OCI-LY3 (cell line): Measurements from ENCODE around the gene CRIM1.

Experiments
- H2AFZ ChIP-seq: fragments of 200-600, 300-600 bp; shearing (Covaris generic); 2 replicates; pipeline ENCODE4 v1.6.0; 2014; ENCODE audit warnings: antibody characterized with exemption, low read depth, low read length
- H3K27ac ChIP-seq: fragments of 200-600, 300-600 bp; sonication (generic); 2 replicates; pipeline ENCODE4 v1.5.1; 2014; ENCODE audit warnings: mild to moderate bottlenecking, low read length, moderate library complexity, mixed read lengths
- H3K27me3 ChIP-seq: fragments of 200-600, 300-600 bp; sonication (generic); 2 replicates; pipeline ENCODE4 v1.6.1; 2014; ENCODE audit warnings: low read depth, low read length, mixed read lengths
- H3K36me3 ChIP-seq: fragments of 200-600, 300-600 bp; sonication (generic); replicated peaks from 2 replicates; pipeline ENCODE3; 2014; ENCODE audit warnings: low read depth, low read length, mixed read lengths
- H3K4me1 ChIP-seq: fragments of 300-600, 200-600 bp; sonication (generic); 2 replicates; pipeline ENCODE4 v1.6.1; 2014; ENCODE audit warnings: low read length, mixed read lengths
- H3K4me2 ChIP-seq: fragments of 200-600, 300-600 bp; sonication (generic); 2 replicates; pipeline ENCODE4 v1.6.1; 2014; ENCODE audit warnings: low read length, mixed read lengths
- H3K4me3 ChIP-seq: fragments of 300-600, 200-600 bp; sonication (generic); 2 replicates; pipeline ENCODE4 v1.5.1; 2014; ENCODE audit warnings: antibody characterized with exemption, mild to moderate bottlenecking, low read length, moderate library complexity
- H3K79me2 ChIP-seq: fragments of 300-600, 200-600 bp; shearing (Covaris generic); 2 replicates; pipeline ENCODE4 v1.6.1; 2014; ENCODE audit warnings: mild to moderate bottlenecking, low read length, mixed read lengths
- H3K9ac ChIP-seq: fragments of 300-600, 200-600 bp; shearing (Covaris generic); 2 replicates; pipeline ENCODE4 v1.6.0; 2014; ENCODE audit warnings: mild to moderate bottlenecking, low read length, moderate library complexity
- H3K9me3 ChIP-seq: fragments of 200-600, 300-600 bp; shearing (Covaris generic); 2 replicates; pipeline ENCODE4 v1.6.1; 2014; ENCODE audit warnings: low read length, mixed read lengths; ENCODE audit not compliant: insufficient read depth
- H4K20me1 ChIP-seq: fragments of 200-600, 300-600 bp; sonication (generic); 2 replicates; pipeline ENCODE4 v1.6.1; 2016; ENCODE audit warnings: low read length, mixed read lengths; ENCODE audit not compliant: insufficient read depth
- EZH2phosphoT487 ChIP-seq: fragments of 200-600 bp; shearing (Covaris generic); IDR thresholded peaks from 2 replicates; pipeline ENCODE4 v1.6.1; 2018; ENCODE audit warnings: antibody characterized with exemption, mixed run types, low read depth
- TF ChIP-seq, protein P1 (sequence below): fragments of 200-600, 300-600 bp; sonication (generic); IDR thresholded peaks from 2 replicates; pipeline ENCODE4 v1.5.1; 2014; ENCODE audit warnings: antibody characterized with exemption, low read length, low read depth

Gene CRIM1

DNA sequence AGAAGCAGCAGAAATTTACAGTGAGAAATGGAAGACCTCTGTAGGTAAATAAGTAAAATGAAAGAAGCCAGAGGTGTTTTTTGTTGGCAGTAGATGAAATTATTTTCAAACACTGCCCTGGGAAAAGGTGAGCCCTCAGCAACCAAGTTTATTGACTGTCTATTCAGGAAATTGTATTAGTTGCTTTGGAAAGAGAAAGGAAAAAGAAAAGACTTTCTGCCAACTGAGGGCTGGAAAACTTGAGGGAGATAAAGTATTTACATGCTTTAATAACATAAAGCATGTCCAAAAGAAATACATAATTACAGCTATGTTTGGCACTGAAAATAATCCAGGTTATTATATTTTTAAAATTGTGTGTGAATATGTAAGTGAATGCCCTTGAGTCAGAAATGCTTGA lies 14.7 kb downstream of the CRIM1 start:
- H3K4me2 ChIP-seq: no peak overlapping the region
- H3K79me2 ChIP-seq: no peaks in the 10 kb centered on the region
- TF ChIP-seq EZH2phosphoT487: no peak
- TF ChIP-seq, protein P1, sequence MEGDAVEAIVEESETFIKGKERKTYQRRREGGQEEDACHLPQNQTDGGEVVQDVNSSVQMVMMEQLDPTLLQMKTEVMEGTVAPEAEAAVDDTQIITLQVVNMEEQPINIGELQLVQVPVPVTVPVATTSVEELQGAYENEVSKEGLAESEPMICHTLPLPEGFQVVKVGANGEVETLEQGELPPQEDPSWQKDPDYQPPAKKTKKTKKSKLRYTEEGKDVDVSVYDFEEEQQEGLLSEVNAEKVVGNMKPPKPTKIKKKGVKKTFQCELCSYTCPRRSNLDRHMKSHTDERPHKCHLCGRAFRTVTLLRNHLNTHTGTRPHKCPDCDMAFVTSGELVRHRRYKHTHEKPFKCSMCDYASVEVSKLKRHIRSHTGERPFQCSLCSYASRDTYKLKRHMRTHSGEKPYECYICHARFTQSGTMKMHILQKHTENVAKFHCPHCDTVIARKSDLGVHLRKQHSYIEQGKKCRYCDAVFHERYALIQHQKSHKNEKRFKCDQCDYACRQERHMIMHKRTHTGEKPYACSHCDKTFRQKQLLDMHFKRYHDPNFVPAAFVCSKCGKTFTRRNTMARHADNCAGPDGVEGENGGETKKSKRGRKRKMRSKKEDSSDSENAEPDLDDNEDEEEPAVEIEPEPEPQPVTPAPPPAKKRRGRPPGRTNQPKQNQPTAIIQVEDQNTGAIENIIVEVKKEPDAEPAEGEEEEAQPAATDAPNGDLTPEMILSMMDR: no peak
- no peak overlapping the region for H3K9ac ChIP-seq
- H3K27ac ChIP-seq: no peak overlapping the region
- no peaks in the 10 kb centered on the region for H3K36me3 ChIP-seq
- no peaks in the 10 kb centered on the region for H4K20me1 ChIP-seq
- no peak overlapping the region for H2AFZ ChIP-seq
- H3K4me3 ChIP-seq: no peak overlapping the region
- H3K4me1 ChIP-seq: no peaks in the 10 kb centered on the region
- no peaks in the 10 kb centered on the region for H3K9me3 ChIP-seq
- peaks cover 6% of the 10 kb centered on the region; the same call in 1 of the 2 replicates for H3K27me3 ChIP-seq

DNA sequence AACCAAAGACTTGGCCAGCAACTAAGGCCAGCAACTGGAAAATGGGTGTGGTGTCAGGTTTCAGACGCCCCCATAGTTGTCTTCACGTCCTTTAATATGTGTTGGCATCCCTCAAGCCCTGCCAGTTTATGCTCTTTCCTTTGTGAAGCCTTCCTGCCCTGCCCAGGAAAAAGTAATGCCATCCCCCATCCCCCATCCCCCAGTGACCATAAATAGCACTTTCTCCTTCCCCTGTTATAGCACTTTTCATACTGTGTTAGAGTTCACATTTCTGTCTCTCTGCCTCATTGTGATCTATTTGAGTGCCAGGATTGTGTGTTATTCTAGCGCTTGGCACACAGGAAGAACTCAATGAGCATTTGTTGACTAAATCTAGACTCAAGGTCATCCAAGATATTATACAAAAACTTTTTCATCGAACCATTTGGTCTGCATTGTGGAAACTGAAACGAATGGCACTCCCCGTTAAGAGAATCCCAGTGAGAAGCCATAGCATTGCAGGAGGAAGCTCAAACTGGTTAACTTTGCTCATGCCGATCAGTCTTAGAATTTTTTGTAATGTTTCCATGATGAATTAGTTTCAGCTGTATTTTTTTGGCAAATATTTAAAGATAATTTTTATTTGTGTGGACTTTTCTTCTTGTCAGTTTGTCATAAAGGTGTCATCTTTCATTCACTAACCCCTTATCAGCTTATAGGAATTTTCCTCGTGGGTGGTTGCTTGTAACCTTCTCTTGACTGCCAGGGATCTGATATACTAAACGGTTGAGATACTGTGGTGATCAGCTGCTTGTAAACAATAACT lies 15.7 kb downstream of the CRIM1 start:
- no peaks in the 10 kb centered on the region for H3K4me1 ChIP-seq
- no peaks in the 10 kb centered on the region for H3K79me2 ChIP-seq
- no peak overlapping the region for H3K9ac ChIP-seq
- H3K4me2 ChIP-seq: no peak overlapping the region
- no peak overlapping the region for H3K27ac ChIP-seq
- H4K20me1 ChIP-seq: no peaks in the 10 kb centered on the region
- H3K36me3 ChIP-seq: no peaks in the 10 kb centered on the region
- no peak for TF ChIP-seq EZH2phosphoT487
- TF ChIP-seq, protein P1: no peak
- no peak overlapping the region for H3K4me3 ChIP-seq
- H2AFZ ChIP-seq: no peak overlapping the region
- no peaks in the 10 kb centered on the region for H3K9me3 ChIP-seq
- peaks cover 6% of the 10 kb centered on the region; the same call in 1 of the 2 replicates for H3K27me3 ChIP-seq

DNA sequence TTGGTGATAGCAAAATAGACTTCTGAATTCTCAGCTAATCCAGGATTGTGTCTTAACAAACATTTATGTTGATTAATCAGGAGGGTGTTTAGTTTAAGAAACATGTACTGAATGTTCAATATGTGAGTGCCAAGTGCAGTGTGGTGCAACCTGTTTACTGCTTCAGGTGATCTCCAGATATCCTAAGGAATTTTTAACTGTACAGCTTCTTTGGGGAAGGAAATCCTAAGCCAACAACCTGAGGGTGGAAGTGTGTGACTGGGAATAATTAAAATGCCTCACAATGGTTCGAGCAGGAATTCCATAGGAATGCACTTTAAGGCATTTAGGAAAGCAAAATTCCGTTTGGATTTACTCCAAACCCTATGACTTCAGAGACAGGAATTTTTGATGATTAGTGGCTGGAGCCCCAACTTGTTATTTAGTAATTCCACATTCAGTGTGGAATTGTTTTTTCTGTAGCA lies 16.4 kb downstream of the CRIM1 start:
- Histone ChIP-seq H3K4me1 (no peaks in the 10 kb centered on the region), H3K27ac (no peak overlapping the region), H3K4me2 (no peak overlapping the region), H3K9me3 (no peaks in the 10 kb centered on the region), H3K4me3 (no peak overlapping the region), H2AFZ (no peak overlapping the region), H3K36me3 (no peaks in the 10 kb centered on the region), H3K79me2 (no peaks in the 10 kb centered on the region), H3K9ac (no peak overlapping the region), H3K27me3 (peaks cover 6% of the 10 kb centered on the region; the same call in 1 of the 2 replicates), H4K20me1 (no peaks in the 10 kb centered on the region)
- TF ChIP-seq, protein P1: no peak
- no peak for TF ChIP-seq EZH2phosphoT487

DNA sequence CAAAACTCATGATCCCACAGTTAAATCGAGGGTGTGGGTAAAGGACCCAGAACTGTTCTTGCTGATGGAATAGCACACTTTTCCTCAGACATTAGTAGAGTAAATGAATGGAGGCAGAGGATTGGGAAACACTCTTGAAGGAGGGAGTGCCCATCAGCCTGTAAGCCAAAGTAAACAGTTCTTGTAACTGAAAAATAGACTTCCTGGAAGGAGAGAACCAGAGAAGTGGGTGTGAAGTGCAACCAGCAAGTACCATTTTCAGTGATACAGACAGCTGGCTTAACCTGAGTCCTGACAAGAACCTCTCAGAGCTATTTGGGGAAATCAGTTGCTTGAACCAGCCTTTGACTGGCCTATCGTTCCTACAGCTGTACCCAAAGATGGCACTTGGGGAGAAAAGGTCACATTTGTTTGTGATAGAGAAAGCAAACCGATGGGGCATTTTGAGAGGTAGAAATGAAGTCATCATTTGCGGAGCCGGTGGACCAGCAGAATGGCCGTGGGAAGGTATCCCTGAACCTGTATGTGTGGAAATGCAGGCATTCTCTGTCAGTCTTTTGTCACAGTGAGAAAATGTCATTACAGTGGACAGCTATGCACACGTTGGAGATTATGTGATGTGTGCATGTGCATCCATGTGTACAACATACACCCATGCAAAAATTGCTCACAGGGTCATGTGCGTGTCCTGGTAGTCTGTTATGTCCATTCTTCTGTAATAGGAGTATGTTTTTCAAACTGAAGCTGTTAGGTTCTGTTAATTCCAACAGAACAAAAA lies 17.8 kb downstream of the CRIM1 start:
- Histone ChIP-seq H3K4me1 (no peaks in the 10 kb centered on the region), H3K4me3 (no peak overlapping the region), H3K36me3 (no peaks in the 10 kb centered on the region), H3K27me3 (peaks cover 6% of the 10 kb centered on the region; the same call in 1 of the 2 replicates), H4K20me1 (no peaks in the 10 kb centered on the region), H2AFZ (no peak overlapping the region), H3K27ac (no peak overlapping the region), H3K9me3 (no peaks in the 10 kb centered on the region), H3K4me2 (no peak overlapping the region), H3K9ac (no peak overlapping the region), H3K79me2 (no peaks in the 10 kb centered on the region)
- no peak for TF ChIP-seq EZH2phosphoT487
- TF ChIP-seq, protein P1: no peak
